ENCODE measurements around the gene RAB4A. TPM values are rescaled to one million over a fixed set of nuclear protein-coding genes. Genes with fewer than 3 reads are reported as not detected.

Gene RAB4A
- total RNA-seq, 1 experiment from 2014 or later = 98.9 TPM

DNA sequence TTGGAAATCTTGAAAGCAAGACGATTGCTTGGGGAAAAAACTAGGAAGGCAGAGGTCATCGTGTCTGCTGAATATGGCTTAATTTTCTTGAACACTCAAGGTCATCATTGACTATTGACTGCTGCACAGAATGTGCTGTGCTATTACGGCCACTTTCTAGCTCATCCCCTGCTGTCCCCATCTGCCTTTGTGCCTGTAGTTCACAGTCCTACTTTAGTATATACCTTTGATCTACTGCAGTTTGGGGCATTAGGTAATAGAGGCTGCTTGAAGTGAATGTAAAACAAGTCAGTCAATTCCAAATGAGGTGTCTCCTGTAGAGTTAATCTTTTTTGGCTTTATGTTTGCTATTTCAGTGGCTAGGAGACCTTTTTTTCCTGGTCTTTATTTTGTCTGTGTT, 8.3 kb downstream of the RAB4A start:
- peaks cover 30% of the 10 kb centered on the region for H3K4me1 Mint-ChIP-seq (ENCODE audit: low read depth, unreplicated experiment)
- peaks cover 3% of the 10 kb centered on the region; the same call in 1 of the 2 replicates for H3K36me3 ChIP-seq (ENCODE audit: control insufficient read depth, insufficient read depth, low read length)
- BruUV-seq (replicated peaks) = no TSS peak
- intact Hi-C loops (cut with micrococcal nuclease; ENCODE audit: unreplicated experiment) = no loop called here
- H3K4me3 ChIP-seq (ENCODE audit: low read depth, low read length) = no peak overlapping the region
- H3K4me3 Mint-ChIP-seq (ENCODE audit: unreplicated experiment) = no peak overlapping the region
- H3K36me3 Mint-ChIP-seq (ENCODE audit: insufficient read depth, unreplicated experiment) = peaks cover 10% of the 10 kb centered on the region
- POLR2A ChIA-PET = interaction anchor here (0.5 kb wide), 1 partner anchor 17 kb away, joined by 3 read pairs; no protein-coding TSS in a partner anchor
- DNase-seq = no peak
- H3K27me3 ChIP-seq (replicated peaks; ENCODE audit: control insufficient read depth, insufficient read depth, low read length) = no peaks in the 10 kb centered on the region
- no peaks in the 10 kb centered on the region for H3K27me3 Mint-ChIP-seq (ENCODE audit: insufficient read depth, unreplicated experiment)
- TF ChIP-seq, protein P1, sequence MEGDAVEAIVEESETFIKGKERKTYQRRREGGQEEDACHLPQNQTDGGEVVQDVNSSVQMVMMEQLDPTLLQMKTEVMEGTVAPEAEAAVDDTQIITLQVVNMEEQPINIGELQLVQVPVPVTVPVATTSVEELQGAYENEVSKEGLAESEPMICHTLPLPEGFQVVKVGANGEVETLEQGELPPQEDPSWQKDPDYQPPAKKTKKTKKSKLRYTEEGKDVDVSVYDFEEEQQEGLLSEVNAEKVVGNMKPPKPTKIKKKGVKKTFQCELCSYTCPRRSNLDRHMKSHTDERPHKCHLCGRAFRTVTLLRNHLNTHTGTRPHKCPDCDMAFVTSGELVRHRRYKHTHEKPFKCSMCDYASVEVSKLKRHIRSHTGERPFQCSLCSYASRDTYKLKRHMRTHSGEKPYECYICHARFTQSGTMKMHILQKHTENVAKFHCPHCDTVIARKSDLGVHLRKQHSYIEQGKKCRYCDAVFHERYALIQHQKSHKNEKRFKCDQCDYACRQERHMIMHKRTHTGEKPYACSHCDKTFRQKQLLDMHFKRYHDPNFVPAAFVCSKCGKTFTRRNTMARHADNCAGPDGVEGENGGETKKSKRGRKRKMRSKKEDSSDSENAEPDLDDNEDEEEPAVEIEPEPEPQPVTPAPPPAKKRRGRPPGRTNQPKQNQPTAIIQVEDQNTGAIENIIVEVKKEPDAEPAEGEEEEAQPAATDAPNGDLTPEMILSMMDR (IDR thresholded peaks at IDR 0.05; ENCODE audit: insufficient read depth in 1 of 2, low read depth in 1 of 2, low read length in 1 of 2, severe bottlenecking in 1 of 2, unreplicated experiment in 1 of 2) = no peak
- H3K9me3 Mint-ChIP-seq (ENCODE audit: unreplicated experiment) = no peaks in the 10 kb centered on the region
- H3K4me1 ChIP-seq = peaks cover 43% of the 10 kb centered on the region
- no peaks in the 10 kb centered on the region for H3K9me3 ChIP-seq
- CTCF ChIA-PET = no interaction called here
- H3K27ac Mint-ChIP-seq (ENCODE audit: unreplicated experiment) = no peak overlapping the region

DNA sequence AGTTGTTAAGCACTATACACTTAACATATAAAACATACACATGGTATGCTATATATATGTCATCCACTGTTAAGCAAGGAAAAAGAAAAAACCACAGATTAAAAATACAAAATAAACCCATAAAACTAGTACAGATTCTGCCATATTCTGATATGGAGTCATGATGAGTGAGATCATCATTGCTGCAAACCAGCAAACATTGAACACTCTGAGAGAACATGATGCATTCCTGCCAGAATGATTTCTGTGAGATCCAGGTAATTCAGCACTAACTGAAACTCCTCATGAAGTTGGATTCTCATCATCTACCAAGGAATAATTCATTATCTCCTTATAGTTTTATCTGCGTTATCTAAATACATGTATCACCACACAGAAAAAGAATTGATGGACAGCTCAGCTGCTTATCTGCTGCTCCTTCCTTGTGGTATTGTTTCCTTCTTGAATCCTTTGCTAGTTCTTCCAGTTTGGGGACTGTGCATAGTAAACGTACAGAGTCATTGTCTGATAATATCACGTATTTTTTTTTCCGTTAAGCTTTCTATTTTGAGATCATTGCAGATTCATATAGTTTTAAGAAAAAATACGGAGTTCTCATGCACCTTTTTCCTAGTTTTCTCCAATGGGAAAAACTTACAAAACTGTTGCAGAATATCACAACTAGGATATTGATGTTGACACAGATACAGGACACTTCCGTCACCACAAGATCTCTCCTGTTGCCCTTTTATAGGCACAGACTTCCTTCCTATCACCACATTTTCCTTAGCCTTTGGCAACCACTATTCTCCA, 9.3 kb downstream of the RAB4A start:
- no peak for DNase-seq
- Mint-ChIP-seq H3K9me3 (ENCODE audit: unreplicated experiment) (no peaks in the 10 kb centered on the region), H3K4me1 (ENCODE audit: low read depth, unreplicated experiment) (peaks cover 33% of the 10 kb centered on the region), H3K4me3 (ENCODE audit: unreplicated experiment) (no peak overlapping the region), H3K36me3 (ENCODE audit: insufficient read depth, unreplicated experiment) (peaks cover 14% of the 10 kb centered on the region), H3K27me3 (ENCODE audit: insufficient read depth, unreplicated experiment) (no peaks in the 10 kb centered on the region), H3K27ac (ENCODE audit: unreplicated experiment) (no peak overlapping the region)
- TF ChIP-seq, protein P1 (IDR thresholded peaks at IDR 0.05; ENCODE audit: insufficient read depth in 1 of 2, low read depth in 1 of 2, low read length in 1 of 2, severe bottlenecking in 1 of 2, unreplicated experiment in 1 of 2) = no peak
- Histone ChIP-seq H3K27me3 (replicated peaks; ENCODE audit: control insufficient read depth, insufficient read depth, low read length) (no peaks in the 10 kb centered on the region), H3K36me3 (ENCODE audit: control insufficient read depth, insufficient read depth, low read length) (peaks cover 3% of the 10 kb centered on the region; the same call in 1 of the 2 replicates), H3K9me3 (no peaks in the 10 kb centered on the region), H3K4me1 (peaks cover 33% of the 10 kb centered on the region), H3K4me3 (ENCODE audit: low read depth, low read length) (no peak overlapping the region)
- CTCF ChIA-PET = no interaction called here
- POLR2A ChIA-PET = no interaction called here
- intact Hi-C loops (cut with micrococcal nuclease; ENCODE audit: unreplicated experiment) = no loop called here
- BruUV-seq (replicated peaks) = no TSS peak

DNA sequence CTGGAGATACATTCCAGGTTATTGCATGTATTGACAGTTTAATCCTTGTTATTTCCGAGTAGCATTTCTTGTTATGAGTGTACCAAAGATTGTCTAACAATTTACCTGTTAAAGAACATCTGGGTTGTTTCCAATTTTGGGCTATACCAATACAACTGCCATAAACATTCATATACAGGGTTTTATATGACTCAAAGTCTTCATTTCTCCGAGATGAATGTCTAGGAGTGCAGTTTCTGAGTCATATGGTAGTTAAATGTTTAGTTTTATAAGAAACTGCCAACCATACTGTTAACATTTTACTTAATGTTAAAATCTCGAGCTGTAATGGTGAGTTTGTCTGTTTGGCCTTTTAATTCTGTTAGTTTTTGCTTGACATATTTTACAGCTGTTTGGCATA, 10.0 kb downstream of the RAB4A start:
- no TSS peak for BruUV-seq (replicated peaks)
- ChIA-PET CTCF (no interaction called here), POLR2A (no interaction called here)
- Mint-ChIP-seq H3K4me3 (ENCODE audit: unreplicated experiment) (no peak overlapping the region), H3K9me3 (ENCODE audit: unreplicated experiment) (no peaks in the 10 kb centered on the region), H3K36me3 (ENCODE audit: insufficient read depth, unreplicated experiment) (peaks cover 17% of the 10 kb centered on the region), H3K27me3 (ENCODE audit: insufficient read depth, unreplicated experiment) (no peaks in the 10 kb centered on the region), H3K27ac (ENCODE audit: unreplicated experiment) (no peak overlapping the region), H3K4me1 (ENCODE audit: low read depth, unreplicated experiment) (peaks cover 36% of the 10 kb centered on the region)
- intact Hi-C loops (cut with micrococcal nuclease; ENCODE audit: unreplicated experiment) = no loop called here
- no peak for DNase-seq
- H3K4me3 ChIP-seq (ENCODE audit: low read depth, low read length) = no peak overlapping the region
- peaks cover 3% of the 10 kb centered on the region; the same call in 1 of the 2 replicates for H3K36me3 ChIP-seq (ENCODE audit: control insufficient read depth, insufficient read depth, low read length)
- no peaks in the 10 kb centered on the region for H3K9me3 ChIP-seq
- H3K27me3 ChIP-seq (replicated peaks; ENCODE audit: control insufficient read depth, insufficient read depth, low read length) = no peaks in the 10 kb centered on the region
- H3K4me1 ChIP-seq = peaks cover 32% of the 10 kb centered on the region
- TF ChIP-seq, protein P1 (IDR thresholded peaks at IDR 0.05; ENCODE audit: insufficient read depth in 1 of 2, low read depth in 1 of 2, low read length in 1 of 2, severe bottlenecking in 1 of 2, unreplicated experiment in 1 of 2) = no peak
